Measurements from ENCODE around the gene TEX51. TPM values are rescaled to one million over a fixed set of nuclear protein-coding genes. Genes with fewer than 3 reads are reported as not detected.

The TEX51 gene
- total and polyA plus RNA-seq, 4 donors, result not detected

GRCh38 chr2:126902152-126902835 lies 3.6 kb downstream of the TEX51 start:
- WGBS, 2 donors, result 65 to 68% methylated on average over 7 of the region's 7 CpGs
- no peak for ATAC-seq (ENCODE audit: low FRiP score)
- no peaks in the 10 kb centered on the region for H3K36me3 ChIP-seq (ENCODE audit: control insufficient read depth in 1 of 2, insufficient read depth in 2 of 2, low read length in 1 of 2)
- no peaks in the 10 kb centered on the region for H3K9me3 ChIP-seq (ENCODE audit: control insufficient read depth, low read length)
- H3K4me3 ChIP-seq (ENCODE audit: low read length in 2 of 2), result no peak overlapping the region
- peak in 1 of 2 donors; percentile 16 for DNase-seq
- H3K27ac ChIP-seq (ENCODE audit: low read depth in 1 of 2, low read length in 2 of 2), result no peak overlapping the region
- no peaks in the 10 kb centered on the region for H3K27me3 ChIP-seq (ENCODE audit: control insufficient read depth in 1 of 2, insufficient read depth in 2 of 2, low read length in 1 of 2)
- intact Hi-C loops (cut with DNase I), result no loop called here
- H3K4me1 ChIP-seq (ENCODE audit: control insufficient read depth in 1 of 2, insufficient read depth in 2 of 2, low read length in 2 of 2), result no peaks in the 10 kb centered on the region

GRCh38 chr2:126902859-126903258 lies 4.2 kb downstream of the TEX51 start:
- H3K9me3 ChIP-seq (ENCODE audit: control insufficient read depth, low read length), result no peaks in the 10 kb centered on the region
- 90 to 94% methylated on average over 6 of the region's 6 CpGs for WGBS, 2 donors
- DNase-seq, result no peak

GRCh38 chr2:126905991-126906390 lies 7.3 kb downstream of the TEX51 start:
- WGBS, 2 donors, result 89 to 94% methylated on average over 5 of the region's 5 CpGs
- DNase-seq (no peak), ATAC-seq (ENCODE audit: low FRiP score) (no peak)
- no peaks in the 10 kb centered on the region for H3K27me3 ChIP-seq (ENCODE audit: control insufficient read depth in 1 of 2, insufficient read depth in 2 of 2, low read length in 1 of 2)
- H3K36me3 ChIP-seq (ENCODE audit: control insufficient read depth in 1 of 2, insufficient read depth in 2 of 2, low read length in 1 of 2), result no peaks in the 10 kb centered on the region
- H3K9me3 ChIP-seq (ENCODE audit: control insufficient read depth, low read length), result no peaks in the 10 kb centered on the region
- intact Hi-C loops (cut with DNase I), result no loop called here
- no peak overlapping the region for H3K4me3 ChIP-seq (ENCODE audit: low read length in 2 of 2)
- H3K27ac ChIP-seq (ENCODE audit: low read depth in 1 of 2, low read length in 2 of 2), result no peak overlapping the region
- no peaks in the 10 kb centered on the region for H3K4me1 ChIP-seq (ENCODE audit: control insufficient read depth in 1 of 2, insufficient read depth in 2 of 2, low read length in 2 of 2)

More at GRCh38 chr2:126902859-126903258, 4.2 kb downstream of the TEX51 start:
- no peak for ATAC-seq (ENCODE audit: low FRiP score)
- intact Hi-C loops (cut with DNase I), result no loop called here
- Histone ChIP-seq H3K4me3 (ENCODE audit: low read length in 2 of 2) (no peak overlapping the region), H3K27ac (ENCODE audit: low read depth in 1 of 2, low read length in 2 of 2) (no peak overlapping the region), H3K4me1 (ENCODE audit: control insufficient read depth in 1 of 2, insufficient read depth in 2 of 2, low read length in 2 of 2) (no peaks in the 10 kb centered on the region), H3K27me3 (ENCODE audit: control insufficient read depth in 1 of 2, insufficient read depth in 2 of 2, low read length in 1 of 2) (no peaks in the 10 kb centered on the region), H3K36me3 (ENCODE audit: control insufficient read depth in 1 of 2, insufficient read depth in 2 of 2, low read length in 1 of 2) (no peaks in the 10 kb centered on the region)

- H3K9me3 ChIP-seq (ENCODE audit: control insufficient read depth, low read length), result no peaks in the 10 kb centered on the region
- H3K4me3 ChIP-seq (ENCODE audit: low read length in 2 of 2), result no peak overlapping the region
- H3K4me1 ChIP-seq (ENCODE audit: control insufficient read depth in 1 of 2, insufficient read depth in 2 of 2, low read length in 2 of 2), result no peaks in the 10 kb centered on the region
- intact Hi-C loops (cut with DNase I), result no loop called here
- ATAC-seq (ENCODE audit: low FRiP score), result no peak
- H3K27me3 ChIP-seq (ENCODE audit: control insufficient read depth in 1 of 2, insufficient read depth in 2 of 2, low read length in 1 of 2), result no peaks in the 10 kb centered on the region
- WGBS, 2 donors, result 78 to 79% methylated on average over 6 of the region's 6 CpGs
- DNase-seq, result no peak
- H3K27ac ChIP-seq (ENCODE audit: low read depth in 1 of 2, low read length in 2 of 2), result no peak overlapping the region
- H3K36me3 ChIP-seq (ENCODE audit: control insufficient read depth in 1 of 2, insufficient read depth in 2 of 2, low read length in 1 of 2), result no peaks in the 10 kb centered on the region
Observed at GRCh38 chr2:126906781-126907180, 8.1 kb downstream of the TEX51 start.

- no peaks in the 10 kb centered on the region for H3K9me3 ChIP-seq (ENCODE audit: control insufficient read depth, low read length)
- H3K4me3 ChIP-seq (ENCODE audit: low read length in 2 of 2), result no peak overlapping the region
- ATAC-seq (ENCODE audit: low FRiP score) (no peak), DNase-seq (no peak)
- WGBS, 2 donors, result 88% methylated on average over 12 of the region's 12 CpGs
- no peaks in the 10 kb centered on the region for H3K36me3 ChIP-seq (ENCODE audit: control insufficient read depth in 1 of 2, insufficient read depth in 2 of 2, low read length in 1 of 2)
- H3K4me1 ChIP-seq (ENCODE audit: control insufficient read depth in 1 of 2, insufficient read depth in 2 of 2, low read length in 2 of 2), result no peaks in the 10 kb centered on the region
- intact Hi-C loops (cut with DNase I), result no loop called here
- H3K27ac ChIP-seq (ENCODE audit: low read depth in 1 of 2, low read length in 2 of 2), result no peak overlapping the region
- no peaks in the 10 kb centered on the region for H3K27me3 ChIP-seq (ENCODE audit: control insufficient read depth in 1 of 2, insufficient read depth in 2 of 2, low read length in 1 of 2)
Observed at GRCh38 chr2:126907671-126908070, 9.0 kb downstream of the TEX51 start.

- Histone ChIP-seq H3K4me3 (ENCODE audit: low read length in 2 of 2) (no peak overlapping the region), H3K9me3 (ENCODE audit: control insufficient read depth, low read length) (no peaks in the 10 kb centered on the region), H3K4me1 (ENCODE audit: control insufficient read depth in 1 of 2, insufficient read depth in 2 of 2, low read length in 2 of 2) (no peaks in the 10 kb centered on the region), H3K27ac (ENCODE audit: low read depth in 1 of 2, low read length in 2 of 2) (no peak overlapping the region), H3K27me3 (ENCODE audit: control insufficient read depth in 1 of 2, insufficient read depth in 2 of 2, low read length in 1 of 2) (no peaks in the 10 kb centered on the region), H3K36me3 (ENCODE audit: control insufficient read depth in 1 of 2, insufficient read depth in 2 of 2, low read length in 1 of 2) (no peaks in the 10 kb centered on the region)
- DNase-seq (no peak), ATAC-seq (ENCODE audit: low FRiP score) (no peak)
- WGBS, 2 donors, result 21 to 30% methylated on average over 10 of the region's 10 CpGs
- intact Hi-C loops (cut with DNase I), result no loop called here
Observed at GRCh38 chr2:126908721-126909177, 10.1 kb downstream of the TEX51 start.

GRCh38 chr2:126909366-126909765 lies 10.7 kb downstream of the TEX51 start:
- Histone ChIP-seq H3K27me3 (ENCODE audit: control insufficient read depth in 1 of 2, insufficient read depth in 2 of 2, low read length in 1 of 2) (no peaks in the 10 kb centered on the region), H3K27ac (ENCODE audit: low read depth in 1 of 2, low read length in 2 of 2) (no peak overlapping the region), H3K36me3 (ENCODE audit: control insufficient read depth in 1 of 2, insufficient read depth in 2 of 2, low read length in 1 of 2) (no peaks in the 10 kb centered on the region), H3K4me1 (ENCODE audit: control insufficient read depth in 1 of 2, insufficient read depth in 2 of 2, low read length in 2 of 2) (no peaks in the 10 kb centered on the region), H3K4me3 (ENCODE audit: low read length in 2 of 2) (no peak overlapping the region), H3K9me3 (ENCODE audit: control insufficient read depth, low read length) (no peaks in the 10 kb centered on the region)
- ATAC-seq (ENCODE audit: low FRiP score), result no peak
- WGBS, 2 donors, result 79 to 87% methylated on average over 6 of the region's 6 CpGs
- DNase-seq, result no peak
- intact Hi-C loops (cut with DNase I), result no loop called here

GRCh38 chr2:126909781-126910180 lies 11.1 kb downstream of the TEX51 start:
- peaks cover under 1% of the 10 kb centered on the region for H3K9me3 ChIP-seq (ENCODE audit: control insufficient read depth, low read length)
- no peak overlapping the region for H3K4me3 ChIP-seq (ENCODE audit: low read length in 2 of 2)
- intact Hi-C loops (cut with DNase I), result no loop called here
- no peaks in the 10 kb centered on the region for H3K27me3 ChIP-seq (ENCODE audit: control insufficient read depth in 1 of 2, insufficient read depth in 2 of 2, low read length in 1 of 2)
- H3K27ac ChIP-seq (ENCODE audit: low read depth in 1 of 2, low read length in 2 of 2), result no peak overlapping the region
- H3K36me3 ChIP-seq (ENCODE audit: control insufficient read depth in 1 of 2, insufficient read depth in 2 of 2, low read length in 1 of 2), result no peaks in the 10 kb centered on the region
- no peaks in the 10 kb centered on the region for H3K4me1 ChIP-seq (ENCODE audit: control insufficient read depth in 1 of 2, insufficient read depth in 2 of 2, low read length in 2 of 2)
- DNase-seq (no peak), ATAC-seq (ENCODE audit: low FRiP score) (no peak)
- 91 to 92% methylated on average over 3 of the region's 3 CpGs for WGBS, 2 donors

GRCh38 chr2:126910637-126911036 lies 11.9 kb downstream of the TEX51 start:
- no peaks in the 10 kb centered on the region for H3K4me1 ChIP-seq (ENCODE audit: control insufficient read depth in 1 of 2, insufficient read depth in 2 of 2, low read length in 2 of 2)
- peaks cover 1% of the 10 kb centered on the region for H3K9me3 ChIP-seq (ENCODE audit: control insufficient read depth, low read length)
- intact Hi-C loops (cut with DNase I), result no loop called here
- DNase-seq (no peak), ATAC-seq (ENCODE audit: low FRiP score) (no peak)
- 32 to 54% methylated on average over 1 of the region's 1 CpG for WGBS, 2 donors
- no peaks in the 10 kb centered on the region for H3K36me3 ChIP-seq (ENCODE audit: control insufficient read depth in 1 of 2, insufficient read depth in 2 of 2, low read length in 1 of 2)
- no peaks in the 10 kb centered on the region for H3K27me3 ChIP-seq (ENCODE audit: control insufficient read depth in 1 of 2, insufficient read depth in 2 of 2, low read length in 1 of 2)
- no peak overlapping the region for H3K27ac ChIP-seq (ENCODE audit: low read depth in 1 of 2, low read length in 2 of 2)
- H3K4me3 ChIP-seq (ENCODE audit: low read length in 2 of 2), result no peak overlapping the region
